Adipose tissue (tissue), 3 donors: Measurements from ENCODE around the gene PCDHGC5. TPM values are rescaled to one million over a fixed set of nuclear protein-coding genes. Genes with fewer than 3 reads are reported as not detected.

Experiments used
- H3K27ac ChIP-seq: one replicate; pipeline ENCODE4 v1.5.1; 2013; ENCODE audit warnings: low read depth, low read length
- WGBS, 3 donors: extraction: QIAGEN DNeasy Blood & Tissue Kit; methylation state at CpG; one replicate each; pipeline ENCODE4 v1.1.7; 2013; 5-methylcytosine and 5-hydroxymethylcytosine counted together
- polyA plus RNA-seq, 3 donors: library from polyadenylated mRNA; stranded (reverse); fragments of 200-250 nt; gene quantifications; one replicate each; pipeline ENCODE4 v1.2.3, GENCODE V29; 2013
- donor health status: healthy with polysubstance abuse.
- donor health status: Bipolar disorder and iron deficiency.
- donor health status: healthy.

The PCDHGC5 gene
- polyA plus RNA-seq, 3 donors: 0.06 to 0.56 (median 0.07) TPM

GRCh38 chr5:141508798-141509611, 20.1 kb downstream of the PCDHGC5 start:
- H3K27ac ChIP-seq: no peak overlapping the region
- WGBS, 3 donors: 19 to 51% (median 23%) methylated on average over 19 to 23 of the region's 23 CpGs

GRCh38 chr5:141510160-141510559, 21.3 kb downstream of the PCDHGC5 start:
- 91 to 93% (median 91%) methylated on average over 8 to 9 of the region's 9 CpGs for WGBS, 3 donors
- no peak overlapping the region for H3K27ac ChIP-seq

- WGBS, 3 donors: 90 to 94% (median 92%) methylated on average over 14 of the region's 14 CpGs
- H3K27ac ChIP-seq: no peak overlapping the region
Observed at GRCh38 chr5:141510850-141511601, 22.1 kb downstream of the PCDHGC5 start.

GRCh38 chr5:141511771-141512325, 23.0 kb downstream of the PCDHGC5 start:
- no peak overlapping the region for H3K27ac ChIP-seq
- 55 to 68% (median 66%) methylated on average over 4 of the region's 4 CpGs for WGBS, 3 donors

GRCh38 chr5:141512390-141512910, 23.6 kb downstream of the PCDHGC5 start:
- 2 to 20% (median 14%) methylated on average over 28 of the region's 28 CpGs for WGBS, 3 donors
- H3K27ac ChIP-seq: no peak overlapping the region

GRCh38 chr5:141512911-141513626, 24.2 kb downstream of the PCDHGC5 start:
- 2 to 11% (median 5%) methylated on average over 42 to 43 of the region's 43 CpGs for WGBS, 3 donors
- no peak overlapping the region for H3K27ac ChIP-seq

- WGBS, 3 donors: 12 to 19% (median 17%) methylated on average over 29 of the region's 29 CpGs
- no peak overlapping the region for H3K27ac ChIP-seq
Observed at GRCh38 chr5:141513627-141514329, 24.9 kb downstream of the PCDHGC5 start.

- no peak overlapping the region for H3K27ac ChIP-seq
- 62 to 78% (median 64%) methylated on average over 6 of the region's 6 CpGs for WGBS, 3 donors
Observed at GRCh38 chr5:141514330-141515133, 25.7 kb downstream of the PCDHGC5 start.

GRCh38 chr5:141515141-141515540, 26.3 kb downstream of the PCDHGC5 start:
- H3K27ac ChIP-seq: no peak overlapping the region
- 80 to 89% (median 87%) methylated on average over 3 of the region's 3 CpGs for WGBS, 3 donors

GRCh38 chr5:141515946-141516671, 27.2 kb downstream of the PCDHGC5 start:
- no peak overlapping the region for H3K27ac ChIP-seq
- WGBS, 3 donors: 82 to 89% (median 88%) methylated on average over 4 of the region's 4 CpGs

- WGBS, 3 donors: 69 to 93% (median 69%) methylated on average over 8 of the region's 8 CpGs
- no peak overlapping the region for H3K27ac ChIP-seq
Observed at GRCh38 chr5:141516672-141517025, 27.8 kb downstream of the PCDHGC5 start.

- 62 to 95% (median 78%) methylated on average over 8 of the region's 8 CpGs for WGBS, 3 donors
Observed at GRCh38 chr5:141517312-141517711, 28.4 kb downstream of the PCDHGC5 start.

GRCh38 chr5:141517880-141518617, 29.2 kb downstream of the PCDHGC5 start:
- 89 to 93% (median 91%) methylated on average over 9 to 11 of the region's 11 CpGs for WGBS, 3 donors
- no peak overlapping the region for H3K27ac ChIP-seq

More at GRCh38 chr5:141517312-141517711, 28.4 kb downstream of the PCDHGC5 start:
- H3K27ac ChIP-seq: no peak overlapping the region

GRCh38 chr5:141518618-141519015, 29.7 kb downstream of the PCDHGC5 start:
- no peak overlapping the region for H3K27ac ChIP-seq
- 94 to 95% (median 94%) methylated on average over 1 of the region's 1 CpG for WGBS, 3 donors

- WGBS, 3 donors: 56 to 83% (median 56%) methylated on average over 3 of the region's 3 CpGs
- H3K27ac ChIP-seq: no peak overlapping the region
Observed at GRCh38 chr5:141519605-141520565, 31.0 kb downstream of the PCDHGC5 start.
